ENCODE results near the gene CHRNA5. TPM values are rescaled to one million over a fixed set of nuclear protein-coding genes. Genes with fewer than 3 reads are reported as not detected.

CHRNA5 gene
- polyA plus RNA-seq, 3 donors: 0.19 TPM; not detected in 2

DNA sequence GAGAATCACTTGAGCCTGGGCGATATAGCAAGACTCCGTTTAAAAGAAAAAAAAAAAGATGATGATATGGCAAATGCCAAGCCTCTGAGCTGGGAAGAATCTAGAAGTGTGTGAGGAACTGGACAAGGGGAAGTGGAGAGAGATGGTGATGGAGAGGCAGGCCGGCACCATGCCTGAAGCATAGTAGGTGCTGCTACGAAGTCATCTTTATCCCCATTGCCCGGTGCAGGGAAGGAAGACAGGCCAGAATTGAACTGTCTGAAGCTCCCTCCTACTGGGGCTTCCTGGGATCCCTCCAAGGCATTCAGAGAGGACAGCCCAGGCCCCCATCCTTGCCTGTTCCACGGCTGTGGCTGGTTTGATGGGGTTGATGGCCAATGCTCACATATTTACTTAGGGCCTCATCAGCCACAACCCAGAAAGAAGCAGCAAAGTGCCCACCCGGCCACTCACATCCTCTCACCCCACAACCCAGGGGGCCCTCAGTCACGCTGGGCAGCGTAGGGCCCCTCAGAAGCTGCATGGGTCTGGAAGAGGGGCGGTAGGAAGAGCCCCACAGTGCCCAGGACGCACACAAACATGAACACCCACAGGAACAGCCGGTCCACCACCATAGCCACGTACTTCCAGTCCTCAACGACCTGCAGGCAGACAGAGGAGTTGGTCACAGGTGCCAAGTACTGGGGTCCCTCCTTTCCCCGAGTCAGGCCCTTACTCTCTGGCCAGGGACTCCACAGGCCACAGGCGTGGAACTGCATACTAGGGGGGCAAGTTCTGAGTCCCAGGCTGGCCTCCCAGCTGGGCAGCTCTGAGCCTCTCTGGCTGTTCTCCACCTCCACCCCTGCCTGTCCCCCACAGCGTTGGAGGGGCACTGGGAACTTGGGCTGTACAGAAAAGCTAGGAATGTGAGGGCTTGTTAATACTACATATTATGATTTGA lies 59.6 kb downstream of the CHRNA5 start:
- Mint-ChIP-seq H3K9me3 (peaks cover 0 to 5% (median 0%) of the 10 kb centered on the region in 7 donors), H3K27me3 (ENCODE audit: low read depth in 3 of 3) (peaks cover 38 to 43% (median 42%) of the 10 kb centered on the region in 3 donors), H3K4me1 (no peaks in the 10 kb centered on the region)

DNA sequence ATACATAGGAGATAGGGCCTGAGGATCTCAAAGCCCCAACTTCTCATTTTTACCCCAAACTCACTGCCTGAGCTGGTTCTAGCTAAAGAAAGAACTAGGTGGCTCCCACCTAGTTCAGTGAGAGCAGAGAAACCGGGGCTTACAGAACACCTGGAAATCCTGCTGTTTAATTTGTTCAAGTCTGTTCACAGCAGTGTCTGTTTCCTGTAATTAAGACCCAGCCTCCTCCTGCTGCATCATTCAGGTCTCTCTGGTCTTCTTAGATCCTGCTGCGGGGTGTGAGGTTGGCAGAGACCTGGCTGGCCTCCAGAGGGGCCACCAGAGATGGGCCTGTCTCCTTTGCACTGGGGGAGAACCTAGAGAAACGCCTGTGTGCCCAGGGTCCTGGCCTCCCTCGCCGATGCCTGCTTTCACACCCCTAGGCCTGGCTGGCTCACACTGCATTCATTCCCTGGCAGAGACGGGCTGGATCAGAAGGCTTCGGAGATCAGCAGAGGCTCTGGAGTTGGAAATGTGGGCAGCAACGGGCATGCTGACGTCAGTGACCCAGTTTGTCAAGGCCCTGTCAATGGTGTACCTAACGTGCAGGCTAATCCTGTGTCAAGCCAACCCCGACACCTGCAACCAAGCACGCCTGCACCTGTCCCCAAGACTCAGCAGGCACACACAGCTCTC lies 60.4 kb downstream of the CHRNA5 start:
- H3K27me3 Mint-ChIP-seq (ENCODE audit: low read depth in 3 of 3): peaks cover 34 to 41% (median 35%) of the 10 kb centered on the region in 3 donors
- H3K27me3 ChIP-seq (ENCODE audit: control insufficient read depth in 2 of 2, insufficient read depth in 2 of 2, low read length in 2 of 2): peaks cover 12 to 25% of the 10 kb centered on the region in 2 donors

More for the DNA sequence above, 59.6 kb downstream of the CHRNA5 start:
- 82% methylated on average over 14 of the region's 17 CpGs for WGBS (ENCODE audit: insufficient coverage)
- no peaks in the 10 kb centered on the region for H3K79me2 ChIP-seq (ENCODE audit: insufficient read depth, low read length)
- peaks cover 15 to 30% of the 10 kb centered on the region in 2 donors for H3K27me3 ChIP-seq (ENCODE audit: control insufficient read depth in 2 of 2, insufficient read depth in 2 of 2, low read length in 2 of 2)
- intact Hi-C loops (cut with micrococcal nuclease): no loop called here
- no peaks in the 10 kb centered on the region for H3K36me3 ChIP-seq (replicated peaks in 1 of 2; ENCODE audit: control insufficient read depth in 1 of 2, insufficient read depth in 2 of 2, low read length in 2 of 2)
- Mint-ChIP-seq H3K4me3 (no peak overlapping the region), H3K36me3 (peaks cover 0 to 3% of the 10 kb centered on the region in 2 donors), H3K27ac (no peak overlapping the region)
- H3K27ac ChIP-seq (ENCODE audit: low read depth in 1 of 2, low read length in 2 of 2): no peak overlapping the region
- H3K9ac ChIP-seq (ENCODE audit: insufficient read depth, low read length, poor library complexity, severe bottlenecking): no peak overlapping the region
- TF ChIP-seq, protein P1, sequence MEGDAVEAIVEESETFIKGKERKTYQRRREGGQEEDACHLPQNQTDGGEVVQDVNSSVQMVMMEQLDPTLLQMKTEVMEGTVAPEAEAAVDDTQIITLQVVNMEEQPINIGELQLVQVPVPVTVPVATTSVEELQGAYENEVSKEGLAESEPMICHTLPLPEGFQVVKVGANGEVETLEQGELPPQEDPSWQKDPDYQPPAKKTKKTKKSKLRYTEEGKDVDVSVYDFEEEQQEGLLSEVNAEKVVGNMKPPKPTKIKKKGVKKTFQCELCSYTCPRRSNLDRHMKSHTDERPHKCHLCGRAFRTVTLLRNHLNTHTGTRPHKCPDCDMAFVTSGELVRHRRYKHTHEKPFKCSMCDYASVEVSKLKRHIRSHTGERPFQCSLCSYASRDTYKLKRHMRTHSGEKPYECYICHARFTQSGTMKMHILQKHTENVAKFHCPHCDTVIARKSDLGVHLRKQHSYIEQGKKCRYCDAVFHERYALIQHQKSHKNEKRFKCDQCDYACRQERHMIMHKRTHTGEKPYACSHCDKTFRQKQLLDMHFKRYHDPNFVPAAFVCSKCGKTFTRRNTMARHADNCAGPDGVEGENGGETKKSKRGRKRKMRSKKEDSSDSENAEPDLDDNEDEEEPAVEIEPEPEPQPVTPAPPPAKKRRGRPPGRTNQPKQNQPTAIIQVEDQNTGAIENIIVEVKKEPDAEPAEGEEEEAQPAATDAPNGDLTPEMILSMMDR (IDR thresholded peaks at IDR 0.05): no peak
- no peaks in the 10 kb centered on the region for H4K20me1 ChIP-seq (ENCODE audit: insufficient read depth, low read length)
- H3K4me3 ChIP-seq (replicated peaks in 1 of 3; ENCODE audit: low read depth in 2 of 3, low read length in 3 of 3): no peak overlapping the region
- no peaks in the 10 kb centered on the region for H3K4me1 ChIP-seq (ENCODE audit: control insufficient read depth in 1 of 2, insufficient read depth in 2 of 2, low read length in 2 of 2)
- H3K4me2 ChIP-seq (replicated peaks; ENCODE audit: extremely low read depth, low read length, poor library complexity, severe bottlenecking): no peak overlapping the region
- peaks cover 0 to 6% of the 10 kb centered on the region in 2 donors for H3K9me3 ChIP-seq (replicated peaks in 1 of 2; ENCODE audit: control insufficient read depth in 1 of 2, insufficient read depth in 1 of 2, low read length in 2 of 2)
- DNase-seq: no peak
- H2AFZ ChIP-seq (ENCODE audit: insufficient read depth, low read depth, low read length, poor library complexity, severe bottlenecking): no peak overlapping the region

More for the DNA sequence above, 60.4 kb downstream of the CHRNA5 start:
- Histone ChIP-seq H3K27ac (ENCODE audit: low read depth in 1 of 2, low read length in 2 of 2) (no peak overlapping the region), H3K79me2 (ENCODE audit: insufficient read depth, low read length) (no peaks in the 10 kb centered on the region), H4K20me1 (ENCODE audit: insufficient read depth, low read length) (no peaks in the 10 kb centered on the region), H2AFZ (ENCODE audit: insufficient read depth, low read depth, low read length, poor library complexity, severe bottlenecking) (no peak overlapping the region), H3K4me2 (replicated peaks; ENCODE audit: extremely low read depth, low read length, poor library complexity, severe bottlenecking) (no peak overlapping the region), H3K9ac (ENCODE audit: insufficient read depth, low read length, poor library complexity, severe bottlenecking) (no peak overlapping the region), H3K4me1 (ENCODE audit: control insufficient read depth in 1 of 2, insufficient read depth in 2 of 2, low read length in 2 of 2) (no peaks in the 10 kb centered on the region), H3K36me3 (replicated peaks in 1 of 2; ENCODE audit: control insufficient read depth in 1 of 2, insufficient read depth in 2 of 2, low read length in 2 of 2) (no peaks in the 10 kb centered on the region), H3K4me3 (replicated peaks in 1 of 3; ENCODE audit: low read depth in 2 of 3, low read length in 3 of 3) (no peak overlapping the region), H3K9me3 (replicated peaks in 1 of 2; ENCODE audit: control insufficient read depth in 1 of 2, insufficient read depth in 1 of 2, low read length in 2 of 2) (peaks cover 0 to 6% of the 10 kb centered on the region in 2 donors)
- TF ChIP-seq, protein P1 (IDR thresholded peaks at IDR 0.05): no peak
- Mint-ChIP-seq H3K27ac (no peak overlapping the region), H3K36me3 (peaks cover 0 to 3% of the 10 kb centered on the region in 2 donors), H3K4me1 (no peaks in the 10 kb centered on the region), H3K9me3 (peaks cover 0 to 5% (median 0%) of the 10 kb centered on the region in 7 donors), H3K4me3 (no peak overlapping the region)
- 68% methylated on average over 11 of the region's 12 CpGs for WGBS (ENCODE audit: insufficient coverage)
- intact Hi-C loops (cut with micrococcal nuclease): no loop called here
- no peak for DNase-seq

All from CD14-positive monocyte (primary cell).